ENCODE data around the gene KCNAB1.
"Not testable (repeated sequence)": the region's sequence is repeated elsewhere in the genome, so short reads cannot be mapped to it uniquely, and the experiment has no call there.

Gene KCNAB1

DNA sequence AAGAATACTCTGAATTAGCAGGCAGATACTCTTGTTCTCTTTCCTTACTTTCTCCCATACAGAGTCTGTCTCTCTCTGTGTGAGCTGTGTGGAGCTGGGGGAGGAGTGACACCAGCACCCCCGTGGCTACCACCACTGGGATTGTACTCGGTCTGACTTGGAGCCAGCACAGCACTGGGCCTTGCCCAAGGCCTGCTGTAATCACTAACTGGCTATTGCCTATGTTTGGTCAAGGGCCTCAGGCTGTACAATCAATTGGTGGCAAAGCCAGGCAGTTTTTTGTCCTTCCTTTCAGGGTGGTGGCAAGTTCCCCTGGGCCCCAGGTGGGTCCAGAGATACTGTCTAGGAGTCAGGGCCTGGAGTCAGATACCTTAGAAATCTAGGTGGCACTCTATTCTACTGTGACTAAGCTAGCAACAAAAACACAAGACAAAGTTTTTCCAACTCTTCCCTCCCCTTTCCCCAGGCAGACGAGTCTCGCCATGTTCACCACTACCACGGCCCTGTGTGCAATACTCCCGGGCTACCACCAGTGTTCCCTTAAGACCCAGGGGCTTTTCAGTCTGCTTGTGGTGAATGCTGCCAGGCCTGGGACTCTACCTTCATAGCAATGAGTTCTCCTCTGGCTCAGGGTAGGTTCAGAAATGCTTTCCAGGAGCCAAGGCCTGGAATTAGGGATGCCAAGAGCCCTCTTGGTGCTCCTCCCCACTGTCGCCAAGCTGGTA lies 151.8 kb downstream of the KCNAB1 start:
- no peak for DNase-seq (ENCODE audit: low read depth)

- no peak for DNase-seq (ENCODE audit: low read depth)
Measured at GRCh38 chr3:156273111-156273694, 152.8 kb downstream of the KCNAB1 start.

- no peak for DNase-seq (ENCODE audit: low read depth)
Measured at GRCh38 chr3:156274791-156275190, 154.4 kb downstream of the KCNAB1 start.

GRCh38 chr3:156284637-156285036 lies 164.3 kb downstream of the KCNAB1 start:
- not testable (repeated sequence) for DNase-seq (ENCODE audit: low read depth)

DNA sequence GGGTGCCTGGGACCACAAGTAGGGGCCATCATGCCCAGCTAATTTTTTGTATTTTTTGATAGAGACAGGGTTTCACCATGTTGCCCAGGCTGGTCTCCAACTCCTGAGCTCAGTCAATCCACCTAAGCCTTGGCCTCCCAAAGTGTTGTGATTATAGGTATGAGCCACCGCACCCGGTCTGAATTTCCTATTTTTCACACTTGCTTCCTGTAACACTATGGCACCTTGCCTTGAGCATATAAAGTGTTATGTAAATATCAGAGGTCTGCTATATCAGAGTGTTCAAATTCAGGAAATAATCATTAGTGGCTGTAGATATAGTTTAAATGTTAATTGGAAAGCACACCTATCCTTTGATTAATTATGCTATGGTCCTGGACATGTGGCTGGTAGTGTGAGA lies 165.2 kb downstream of the KCNAB1 start:
- no peak for DNase-seq (ENCODE audit: low read depth)

GRCh38 chr3:156290924-156291271 lies 170.5 kb downstream of the KCNAB1 start:
- no peak for DNase-seq (ENCODE audit: low read depth)

DNA sequence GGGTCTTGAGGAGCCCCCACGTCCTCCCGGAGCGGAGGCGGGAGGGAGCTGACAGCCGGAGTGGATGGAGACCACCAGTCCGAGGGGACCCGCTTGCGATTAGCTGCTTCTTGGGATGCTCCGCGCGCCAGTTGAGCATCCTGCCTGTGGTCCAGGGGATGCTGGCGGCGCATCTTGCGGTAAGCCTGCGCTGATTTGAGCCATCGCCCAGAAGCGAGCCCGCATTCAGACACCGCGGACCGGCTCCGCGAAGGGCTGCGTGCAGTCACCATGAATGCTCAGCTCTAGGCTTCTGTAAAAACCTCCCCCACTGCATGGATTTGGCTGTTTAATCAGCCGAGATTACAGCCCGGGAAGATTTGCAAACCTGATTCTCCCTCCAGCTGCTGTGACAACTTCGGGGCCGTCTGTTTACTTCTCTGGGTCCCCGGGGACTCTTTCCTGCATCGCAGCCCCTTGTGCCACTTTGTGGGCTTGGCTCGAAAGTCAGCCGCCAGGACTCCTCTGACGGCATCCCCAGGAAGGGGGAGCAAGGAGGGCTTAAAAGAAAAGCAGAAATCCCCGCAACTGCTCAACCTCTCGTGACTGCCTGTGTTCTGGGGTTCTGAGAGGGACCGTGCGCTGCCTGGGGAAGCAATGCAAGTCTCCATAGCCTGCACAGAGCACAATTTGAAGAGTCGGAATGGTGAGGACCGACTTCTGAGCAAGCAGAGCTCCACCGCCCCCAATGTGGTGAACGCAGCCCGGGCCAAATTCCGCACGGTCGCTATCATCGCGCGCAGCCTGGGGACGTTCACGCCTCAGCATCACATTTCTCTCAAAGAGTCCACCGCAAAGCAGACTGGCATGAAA lies 171.1 kb downstream of the KCNAB1 start:
- DNase-seq (ENCODE audit: low read depth), result no peak

GRCh38 chr3:156293566-156293965 lies 173.2 kb downstream of the KCNAB1 start:
- no peak for DNase-seq (ENCODE audit: low read depth)

- DNase-seq (ENCODE audit: low read depth), result no peak
Measured at GRCh38 chr3:156297582-156297981, 177.2 kb downstream of the KCNAB1 start.

GRCh38 chr3:156298014-156298413 lies 177.6 kb downstream of the KCNAB1 start:
- no peak for DNase-seq (ENCODE audit: low read depth)

GRCh38 chr3:156298938-156299337 lies 178.6 kb downstream of the KCNAB1 start:
- no peak for DNase-seq (ENCODE audit: low read depth)

GRCh38 chr3:156299569-156299968 lies 179.2 kb downstream of the KCNAB1 start:
- no peak for DNase-seq (ENCODE audit: low read depth)

GRCh38 chr3:156300371-156300770 lies 180.0 kb downstream of the KCNAB1 start:
- no peak for DNase-seq (ENCODE audit: low read depth)

DNA sequence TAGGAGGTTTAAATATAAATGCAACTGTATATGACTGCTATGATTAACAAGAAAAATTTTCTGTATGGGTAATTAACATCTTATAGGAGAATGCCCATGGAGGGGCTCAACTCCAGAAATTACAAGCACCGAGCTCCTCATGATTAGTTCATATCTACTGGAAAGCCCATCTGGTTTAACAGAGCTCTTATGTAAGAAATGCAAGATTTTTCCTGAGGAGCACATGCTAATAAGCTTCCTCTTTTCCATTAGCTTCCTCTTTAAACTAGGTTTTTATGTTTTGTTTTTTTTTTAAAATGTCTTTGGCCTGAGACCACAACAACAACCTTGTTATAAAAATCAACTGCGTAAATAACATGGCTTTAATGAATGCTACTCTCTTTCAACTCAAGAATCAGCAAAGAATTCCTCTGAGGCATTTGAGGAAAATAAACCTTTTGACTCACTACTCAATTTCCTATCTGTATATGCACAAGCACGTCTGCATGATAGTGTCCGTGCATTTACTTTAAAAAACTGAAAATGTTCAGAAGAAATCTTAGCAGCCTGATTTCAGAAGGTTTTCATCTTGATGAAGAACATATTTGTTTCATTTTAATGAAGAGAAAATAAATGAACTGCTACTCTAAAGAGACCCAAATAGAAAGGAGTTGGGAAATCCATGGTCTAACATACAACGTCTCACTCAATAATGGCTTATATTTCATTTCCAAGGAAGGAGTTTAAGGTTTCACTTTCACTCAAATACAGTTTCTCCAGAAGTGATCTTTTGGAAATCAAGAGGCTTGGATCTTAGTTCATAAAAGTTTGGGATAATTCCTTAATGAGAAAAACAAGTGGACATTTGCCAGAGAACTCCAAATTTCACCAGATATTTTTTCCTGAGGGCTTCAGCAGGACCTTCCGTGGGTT lies 180.8 kb downstream of the KCNAB1 start:
- no peak for DNase-seq (ENCODE audit: low read depth)

DNA sequence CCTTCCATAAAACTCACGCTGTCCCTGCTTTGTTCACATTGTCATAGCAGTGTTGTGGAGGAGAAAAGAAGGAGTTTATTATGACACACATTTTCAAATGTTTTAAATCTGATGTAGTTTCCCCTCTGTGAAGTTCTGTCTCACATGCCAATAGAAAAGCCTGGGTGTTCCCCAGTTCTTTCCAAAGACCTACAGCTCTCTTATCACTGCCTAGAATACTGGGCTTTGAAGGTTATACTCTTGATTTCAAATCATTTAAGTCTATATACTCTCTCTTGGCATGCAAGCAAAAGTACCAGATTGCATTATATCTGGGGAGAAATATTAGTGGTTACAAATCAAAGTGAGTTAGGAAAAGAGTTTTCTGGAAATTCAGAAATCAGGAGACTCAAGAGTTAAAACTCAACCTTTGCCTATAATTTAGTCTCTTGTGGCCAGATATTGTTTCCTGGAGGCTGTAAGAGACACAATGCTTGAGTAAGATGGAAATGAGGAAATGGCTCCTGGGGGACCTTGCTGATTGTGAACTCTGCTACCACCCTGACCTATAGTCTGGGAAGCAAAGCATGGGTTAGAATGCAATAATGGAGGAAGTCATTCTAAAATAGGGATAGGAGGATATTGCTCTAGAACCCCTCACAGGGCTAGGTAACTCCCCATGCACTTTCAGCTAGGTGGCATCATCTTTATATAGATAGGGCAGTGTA lies 182.8 kb downstream of the KCNAB1 start:
- no peak for DNase-seq (ENCODE audit: low read depth)

GRCh38 chr3:156304406-156304805 lies 184.0 kb downstream of the KCNAB1 start:
- DNase-seq (ENCODE audit: low read depth), result no peak

GRCh38 chr3:156305672-156306071 lies 185.3 kb downstream of the KCNAB1 start:
- no peak for DNase-seq (ENCODE audit: low read depth)

DNA sequence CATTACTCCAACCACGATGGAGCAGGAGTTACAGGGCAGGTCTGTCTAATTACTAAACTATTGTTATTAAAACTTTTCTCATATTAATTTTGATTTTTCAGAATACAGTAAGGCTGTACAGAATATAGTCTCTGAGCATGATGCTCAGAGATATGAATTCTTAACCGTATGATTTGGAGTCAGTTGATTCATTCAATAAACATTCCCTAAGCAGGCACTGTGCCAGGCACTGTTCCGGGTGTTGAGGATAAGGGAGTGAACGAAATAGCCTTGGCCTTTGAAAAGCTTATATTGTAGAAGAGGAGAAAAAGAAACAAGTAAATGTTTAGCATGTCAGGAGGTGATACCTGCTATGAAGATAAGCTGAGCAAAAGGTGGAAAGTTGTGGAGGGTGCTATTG lies 187.3 kb downstream of the KCNAB1 start:
- no peak for DNase-seq (ENCODE audit: low read depth)

- no peak for DNase-seq (ENCODE audit: low read depth)
Measured at GRCh38 chr3:156311431-156311830, 191.1 kb downstream of the KCNAB1 start.

GRCh38 chr3:156311930-156312329 lies 191.6 kb downstream of the KCNAB1 start:
- DNase-seq (ENCODE audit: low read depth), result no peak

GRCh38 chr3:156316076-156316475 lies 195.7 kb downstream of the KCNAB1 start:
- no peak for DNase-seq (ENCODE audit: low read depth)

Data from activated T-cell treated with anti-CD3 and anti-CD28 coated beads for 48 hours (primary cell).